HG02763 (cell line): ENCODE results near the gene PRRG1.
"Not testable (repeated sequence)": the region's sequence is repeated elsewhere in the genome, so short reads cannot be mapped to it uniquely, and the experiment has no call there.

Experiments
- ATAC-seq: cut with Tn5 transposase; IDR thresholded peaks from one replicate; pipeline ENCODE4 v1.9.1; 2021; ENCODE audit warnings: mild to moderate bottlenecking, moderate library complexity; ENCODE audit not compliant: unreplicated experiment

PRRG1 gene

DNA sequence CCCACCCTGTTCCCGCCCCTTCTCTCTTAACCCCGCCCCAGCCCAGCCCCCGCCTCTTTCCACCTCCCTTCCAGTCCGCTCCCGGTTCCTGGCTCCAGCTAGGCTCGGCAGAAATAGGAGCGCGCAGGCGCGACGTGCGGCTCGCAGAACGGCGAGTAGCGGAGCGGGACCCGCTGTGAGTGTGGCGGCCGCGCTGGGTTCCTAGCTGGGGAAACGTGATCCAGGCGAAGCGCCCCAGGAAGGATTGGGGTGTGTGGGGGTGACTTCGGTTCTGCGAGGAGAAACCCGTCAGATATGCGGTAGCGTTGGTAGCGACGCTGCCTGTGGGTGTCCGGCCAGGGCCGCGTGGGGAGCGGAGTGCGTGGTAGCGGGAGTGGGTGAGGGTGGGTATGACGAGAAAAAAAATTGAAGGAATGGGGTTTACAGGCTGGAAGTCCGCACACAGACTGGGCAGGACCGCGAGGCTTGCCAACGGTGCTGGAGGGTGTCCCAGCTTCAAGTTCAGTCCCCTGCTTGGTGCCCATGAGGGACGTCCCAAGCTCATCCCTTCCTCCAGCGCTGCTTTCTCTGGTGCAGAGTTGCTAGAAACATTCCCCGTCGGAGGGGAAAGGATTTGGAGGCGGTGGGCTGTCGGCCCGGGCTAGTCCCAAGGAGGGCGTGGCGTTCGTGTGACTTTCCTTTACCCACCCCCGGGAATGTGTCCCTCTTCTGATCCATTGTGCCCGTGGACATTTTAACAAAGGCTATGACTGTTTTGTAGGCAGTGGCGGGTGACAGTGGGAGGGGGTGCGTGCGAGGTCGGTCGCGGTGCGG, at the start of gene PRRG1:
Gene PRRG1, plus strand, starts transcription at position 144 of the 813 bp plus-strand sequence. CDS start 56,886 bp downstream, outside the sequence.
- no peak for ATAC-seq

DNA sequence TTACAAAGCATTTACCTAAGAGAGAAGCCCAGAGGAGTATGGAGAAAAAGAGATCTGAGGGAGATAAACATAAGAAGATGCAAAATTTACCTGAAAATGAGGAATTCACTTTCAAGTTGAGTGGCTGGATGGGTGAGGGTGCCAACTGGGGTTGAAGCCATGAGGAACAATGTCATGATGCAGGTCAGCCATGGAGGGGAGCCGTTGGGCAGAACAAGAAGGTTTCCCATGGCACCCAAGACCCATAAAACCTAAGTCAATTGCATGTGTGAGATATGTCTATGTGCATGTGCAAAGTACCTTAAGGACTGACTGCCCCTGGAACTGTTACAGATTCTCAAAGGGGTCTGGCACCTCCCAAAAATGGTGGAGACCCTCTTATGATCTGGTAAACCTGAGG, 46.6 kb upstream of the PRRG1 start:
- ATAC-seq = no peak

DNA sequence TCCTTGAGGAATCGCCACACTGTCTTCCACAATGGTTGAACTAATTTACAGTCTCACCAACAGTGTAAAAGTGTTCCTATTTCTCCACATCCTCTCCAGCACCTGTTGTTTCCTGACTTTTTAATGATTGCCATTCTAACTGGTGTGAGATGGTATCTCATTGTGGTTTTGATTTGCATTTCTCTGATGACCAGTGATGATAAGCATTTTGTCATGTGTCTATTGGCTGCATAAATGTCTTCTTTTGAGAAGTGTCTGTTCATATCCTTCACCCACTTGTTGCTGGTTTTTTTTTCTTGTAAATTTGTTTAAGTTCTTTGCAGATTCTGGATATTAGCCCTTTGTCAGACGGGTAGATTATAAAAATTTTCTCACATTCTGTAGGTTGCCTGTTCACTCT, 43.9 kb upstream of the PRRG1 start:
- ATAC-seq = not testable (repeated sequence)

DNA sequence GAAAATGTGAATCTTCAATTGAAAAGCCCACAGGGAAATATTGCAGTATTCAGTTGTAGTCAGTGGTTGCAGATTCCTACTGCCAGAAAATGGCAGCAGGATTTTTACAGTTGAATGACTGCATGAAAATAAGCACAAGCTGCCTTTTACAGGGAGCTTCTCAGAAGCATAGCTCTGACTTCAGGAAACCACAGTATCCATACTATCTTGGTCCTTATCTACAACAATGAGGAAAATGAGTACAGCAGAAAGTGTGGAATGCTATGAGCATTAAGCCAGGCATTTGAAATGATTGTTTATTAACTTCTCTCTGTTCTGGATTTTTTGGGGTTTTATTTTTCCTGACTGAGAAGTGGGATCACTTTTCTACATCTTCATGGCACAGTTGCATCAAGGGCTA, 34.6 kb upstream of the PRRG1 start:
- ATAC-seq = no peak

DNA sequence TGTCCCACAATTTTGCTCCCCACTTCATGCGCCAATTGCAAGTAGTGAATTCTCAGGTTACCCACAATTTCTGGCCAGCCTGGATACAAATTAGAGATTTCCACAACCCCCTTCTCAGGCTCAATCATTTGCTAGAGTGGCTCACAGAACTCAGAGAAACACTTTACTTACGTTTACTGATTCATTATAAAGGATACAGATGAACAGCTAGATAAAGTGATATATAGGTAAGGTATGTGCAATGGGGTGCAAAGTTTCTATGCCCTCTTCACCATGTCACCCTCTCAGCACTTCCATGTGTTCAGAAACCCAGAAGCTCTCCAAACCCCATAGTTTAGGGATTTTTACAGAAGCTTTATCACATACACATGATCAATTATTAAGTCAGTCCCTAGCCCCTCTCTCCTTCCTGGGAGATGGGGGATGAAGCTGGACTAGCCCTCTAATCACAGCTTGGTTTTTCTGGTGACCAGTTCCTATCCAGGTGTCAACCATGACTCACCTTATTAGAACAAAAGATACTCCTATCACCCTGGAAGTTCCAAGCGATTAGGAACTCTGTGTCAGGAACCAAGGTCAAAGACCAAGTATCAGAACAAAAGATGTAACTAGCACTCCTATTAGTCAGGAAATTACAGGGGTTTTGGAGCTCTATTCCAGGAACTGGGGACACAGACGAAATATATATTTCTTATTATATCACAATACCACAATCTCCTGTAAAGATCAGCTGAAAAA, 33.5 kb upstream of the PRRG1 start:
- ATAC-seq = no peak

DNA sequence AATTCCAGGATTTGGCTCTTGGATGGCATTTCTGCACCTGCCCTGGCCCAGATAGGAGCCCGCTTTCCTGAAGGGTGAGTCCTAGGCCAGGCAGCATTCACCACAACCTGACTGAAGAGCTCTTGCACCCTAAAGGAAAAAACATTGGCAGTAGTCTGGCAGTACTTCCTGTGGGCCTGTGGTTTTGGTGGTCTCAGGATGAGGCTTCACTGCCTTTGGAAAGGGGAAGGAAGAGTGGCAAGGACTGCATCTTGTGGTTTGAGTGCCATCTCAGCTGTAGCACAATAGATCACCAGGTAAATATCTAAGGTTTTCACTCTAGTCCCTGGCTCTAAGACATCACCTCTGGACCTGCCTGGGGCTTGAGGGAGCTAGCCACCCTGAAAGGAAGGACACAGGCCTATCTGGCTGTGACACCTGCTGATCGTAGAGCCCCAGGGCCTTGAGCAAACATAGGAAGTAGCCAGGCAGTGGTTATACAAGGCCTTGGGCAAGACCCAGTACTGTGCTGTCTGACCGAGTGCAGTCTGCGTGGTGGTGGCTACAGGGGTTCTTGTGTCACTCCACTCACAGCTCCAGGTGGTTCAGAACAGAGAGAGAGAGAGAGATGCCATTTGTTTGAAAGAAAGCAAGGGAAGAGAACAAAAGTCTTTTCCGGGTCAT, 28.5 kb upstream of the PRRG1 start:
- no peak for ATAC-seq

DNA sequence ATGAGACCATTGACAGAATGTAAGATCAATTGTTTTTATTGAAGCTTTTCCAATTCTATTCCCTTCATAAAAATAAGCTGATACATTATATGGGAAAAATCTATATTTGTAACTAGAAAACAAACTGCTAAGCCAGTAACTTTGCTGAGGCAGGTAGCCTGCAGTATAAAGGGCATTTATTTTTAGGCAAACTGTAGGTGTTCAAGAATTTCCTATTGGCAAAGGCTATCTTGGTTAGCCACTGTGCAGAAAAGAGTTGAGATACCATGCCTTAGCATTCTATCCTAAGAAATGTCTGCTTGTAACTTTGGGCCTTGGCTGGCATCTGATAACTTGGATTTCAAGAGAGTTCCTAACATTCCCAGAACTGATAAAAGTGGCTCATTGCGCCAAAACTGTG, 18.5 kb upstream of the PRRG1 start:
- ATAC-seq = no peak

DNA sequence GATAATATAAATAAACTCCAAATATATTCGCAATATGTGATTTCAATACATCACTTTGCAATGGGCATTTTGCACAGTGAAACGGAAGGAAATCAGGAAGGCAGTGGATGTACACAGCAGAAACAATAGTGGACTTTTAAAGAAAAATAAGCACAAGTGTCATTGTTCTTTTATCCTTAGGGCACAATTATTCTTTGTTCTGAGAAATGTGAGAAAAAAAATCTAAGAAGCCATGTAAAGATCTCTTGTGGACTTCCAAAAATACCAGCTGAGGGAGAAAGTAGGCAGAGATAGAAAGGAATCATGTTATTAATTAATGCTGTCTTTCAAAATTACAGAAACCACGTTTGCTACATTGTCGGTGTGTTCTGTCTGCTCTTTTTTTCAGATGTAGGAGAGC, 17.6 kb upstream of the PRRG1 start:
- ATAC-seq = no peak

DNA sequence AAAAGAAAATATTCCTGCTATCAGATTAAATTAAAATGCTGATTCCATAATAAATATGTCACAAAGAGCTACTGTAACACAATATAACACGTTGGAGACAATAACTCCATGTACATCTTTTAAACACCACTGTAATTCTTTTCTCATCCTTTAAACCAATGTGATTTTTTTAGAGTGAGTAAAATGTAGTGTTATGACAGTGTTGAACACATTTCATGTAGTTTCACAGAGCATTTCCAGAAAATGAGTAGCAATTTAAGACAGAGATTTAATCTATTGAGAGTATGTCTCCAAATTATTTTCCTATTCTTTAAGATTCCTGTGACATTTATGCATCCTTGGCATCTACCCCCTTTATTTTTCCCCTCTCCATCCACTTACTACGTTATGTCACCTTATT, 17.1 kb upstream of the PRRG1 start:
- no peak for ATAC-seq

DNA sequence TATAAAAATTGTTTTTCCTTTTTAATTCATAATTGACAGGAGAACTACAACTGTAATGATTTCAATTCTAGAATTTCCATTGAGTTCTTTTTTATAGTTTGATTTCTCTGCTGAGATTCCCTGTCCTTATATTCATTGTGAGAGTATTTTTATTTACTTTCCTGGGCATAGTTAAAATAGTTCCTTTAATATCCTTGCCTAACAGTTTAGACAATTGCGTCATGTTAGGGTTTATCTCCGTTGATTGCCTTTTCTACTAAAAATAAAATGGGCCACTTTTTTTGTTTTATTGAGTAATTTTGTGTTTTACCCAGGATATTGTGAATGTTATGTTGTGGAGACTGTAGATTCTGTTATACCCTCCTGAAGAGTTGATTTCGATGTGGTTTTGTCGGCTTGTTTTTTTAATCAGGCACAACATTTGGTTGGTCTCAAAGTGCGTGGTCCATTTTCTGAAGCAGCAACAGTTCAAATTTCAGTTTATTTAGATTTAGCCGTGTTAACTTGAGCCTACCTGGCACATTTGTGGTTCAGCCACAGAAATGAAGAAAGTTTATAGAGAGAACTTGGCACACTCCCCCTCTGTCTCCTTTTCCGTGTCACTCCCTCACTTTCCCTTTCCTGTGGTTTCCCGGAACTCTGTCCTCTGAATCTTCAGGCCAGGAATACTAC, 16.0 kb upstream of the PRRG1 start:
- no peak for ATAC-seq

DNA sequence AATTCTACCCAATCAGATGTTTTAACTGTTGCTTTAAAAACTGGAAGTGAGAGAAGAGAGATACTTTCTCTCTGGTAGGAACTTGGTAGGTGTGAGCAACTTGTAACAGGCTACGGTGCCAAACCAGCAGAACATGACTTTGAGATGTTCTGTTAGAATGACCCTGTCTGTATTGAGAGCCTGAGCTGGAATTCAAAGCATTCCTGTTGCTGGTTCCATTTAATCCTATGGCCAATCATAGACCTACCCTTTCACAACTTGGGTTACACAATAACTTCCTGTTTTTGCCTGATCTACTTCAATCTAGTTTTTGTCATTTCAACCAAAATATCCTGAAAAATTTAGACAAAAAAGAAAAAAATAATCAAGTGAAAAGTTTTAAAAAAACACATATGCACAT, 1.7 kb upstream of the PRRG1 start:
- ATAC-seq = no peak

DNA sequence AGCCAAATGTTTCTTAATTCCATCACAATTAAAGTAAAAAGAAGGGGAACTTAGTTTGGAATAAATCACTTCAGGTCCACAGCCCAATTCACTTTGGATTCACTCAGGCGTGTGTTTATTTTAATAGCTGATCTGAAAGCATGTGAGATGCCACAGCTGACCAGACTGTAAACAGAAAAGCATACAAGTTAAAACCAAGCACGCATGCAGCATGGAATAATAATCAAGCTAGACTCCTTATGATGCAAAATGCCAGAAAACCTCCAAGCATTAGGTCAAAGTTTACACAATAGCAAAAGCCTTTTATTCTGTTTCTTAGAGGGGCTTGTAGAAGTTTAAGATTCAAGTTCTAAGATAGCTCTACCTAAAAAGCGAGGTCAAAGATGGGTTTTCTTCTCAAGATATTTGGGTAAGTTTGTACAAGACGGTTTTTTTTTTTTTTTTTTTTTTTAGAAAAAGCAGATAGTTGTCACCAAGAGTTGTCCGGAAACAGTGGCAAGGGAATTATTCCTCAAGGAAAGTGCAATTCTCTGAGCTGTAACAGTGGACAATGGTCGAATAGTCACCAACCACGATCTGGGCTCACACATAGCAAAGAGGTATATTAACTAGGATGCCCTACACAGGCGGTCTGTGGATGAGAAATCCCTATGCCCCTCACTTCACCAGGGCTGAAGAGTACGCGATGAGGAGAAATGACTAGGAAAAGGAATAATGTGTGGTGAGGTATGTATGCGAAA, 763 bp upstream of the PRRG1 start:
- ATAC-seq = no peak

DNA sequence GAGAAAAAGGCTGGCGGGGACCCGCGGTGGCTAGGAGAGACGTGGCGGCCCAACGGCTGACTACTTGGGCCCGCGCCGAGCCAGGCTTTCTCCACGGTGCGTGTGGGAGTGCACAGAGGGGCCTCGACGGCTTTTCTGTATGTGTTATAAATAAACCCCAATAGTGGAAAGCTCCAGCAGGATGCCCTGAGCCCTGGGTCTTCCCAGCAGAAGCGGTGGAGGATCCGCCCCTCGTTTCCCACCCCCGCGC, 268 bp upstream of the PRRG1 start:
- ATAC-seq = no peak

DNA sequence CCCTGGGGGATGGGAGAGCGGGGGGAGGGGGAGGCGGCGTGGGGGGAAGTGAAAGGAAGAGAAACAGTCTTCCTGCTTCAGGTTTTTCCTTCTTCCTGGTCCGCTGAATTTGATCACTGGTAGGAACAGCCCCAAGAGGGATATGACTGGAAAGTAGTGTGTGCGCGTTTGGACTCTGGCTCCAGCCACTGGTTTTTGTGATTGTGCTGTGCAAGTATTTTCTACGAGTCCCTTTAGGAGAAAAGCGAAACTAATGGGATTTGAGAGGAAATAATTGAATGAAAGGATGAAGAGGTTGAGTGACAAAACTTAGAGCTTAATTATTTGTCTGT, 836 bp downstream of the PRRG1 start:
- no peak for ATAC-seq

DNA sequence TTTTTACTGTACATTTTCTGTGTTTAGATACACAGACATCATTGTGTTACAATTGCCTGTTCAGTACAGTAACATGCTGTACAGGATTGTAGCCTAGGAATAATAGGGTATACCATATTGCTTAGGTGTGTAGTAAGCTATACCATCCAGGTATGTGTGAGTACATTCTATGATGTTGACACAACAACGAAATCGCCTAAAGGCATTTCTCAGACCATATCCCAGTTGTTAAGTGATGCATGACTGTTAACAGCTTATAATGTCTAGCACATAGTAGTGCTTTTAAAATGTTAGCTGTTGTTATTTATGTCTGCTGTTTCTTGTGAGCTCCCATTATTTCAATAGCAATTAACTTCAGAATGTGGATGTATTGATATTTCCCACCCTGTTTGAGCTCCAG, 4.5 kb downstream of the PRRG1 start:
- ATAC-seq = no peak

DNA sequence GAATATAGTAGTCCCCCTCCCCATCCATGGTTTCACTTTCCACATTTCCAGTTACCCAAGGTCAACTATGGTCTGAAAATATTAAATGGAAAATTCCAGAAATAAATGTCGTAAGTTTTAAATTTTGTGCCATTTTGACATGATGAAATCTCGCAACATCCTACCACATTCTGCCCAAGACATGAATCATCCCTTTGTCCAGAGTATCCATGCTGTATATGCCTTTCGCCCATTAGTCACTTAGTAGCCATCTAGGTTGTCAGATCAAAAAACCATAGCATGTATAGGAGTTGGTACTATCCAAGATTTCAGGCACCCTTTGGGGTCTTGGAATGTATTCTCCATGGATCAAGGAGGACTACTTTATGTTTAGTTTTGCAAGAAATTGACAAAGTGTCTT, 8.3 kb downstream of the PRRG1 start:
- ATAC-seq = no peak

DNA sequence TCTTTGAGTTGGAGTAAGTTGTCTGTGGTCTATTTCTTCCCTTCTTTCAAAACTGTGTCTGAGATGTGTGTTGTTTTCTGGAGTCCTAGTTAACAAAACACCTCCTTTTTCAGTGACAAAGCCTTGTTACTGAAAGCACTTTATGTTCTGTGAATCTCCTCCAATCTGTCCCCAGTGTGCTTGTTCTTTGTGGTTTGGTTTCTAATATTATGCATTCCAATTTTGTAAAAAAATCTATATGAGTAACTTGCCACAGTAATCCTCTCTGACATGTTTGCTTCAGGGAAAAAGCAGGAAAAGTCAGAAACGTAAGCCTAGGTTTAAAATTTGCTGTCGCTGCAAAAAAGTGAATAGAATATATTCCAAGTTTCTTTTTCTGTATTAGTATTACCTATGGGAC, 12.4 kb downstream of the PRRG1 start:
- ATAC-seq = no peak

DNA sequence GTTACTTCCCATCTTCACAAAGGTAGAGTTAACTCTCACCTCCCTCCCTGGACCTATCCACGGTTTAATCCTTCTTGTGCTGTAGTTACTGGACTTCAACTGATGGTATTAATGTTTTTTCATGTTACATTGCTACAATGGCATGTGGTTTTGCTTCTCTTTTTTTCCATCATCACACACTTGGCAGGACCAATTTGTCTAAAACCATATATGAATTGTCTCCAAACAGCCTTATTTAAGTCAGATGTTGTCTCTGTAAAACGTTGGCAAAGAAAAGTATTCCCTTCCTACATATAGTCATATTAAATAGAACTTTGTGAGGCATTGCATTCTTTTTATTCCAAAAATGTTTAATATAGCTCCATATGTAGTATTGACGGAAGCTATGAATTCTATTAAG, 15.5 kb downstream of the PRRG1 start:
- ATAC-seq = no peak

DNA sequence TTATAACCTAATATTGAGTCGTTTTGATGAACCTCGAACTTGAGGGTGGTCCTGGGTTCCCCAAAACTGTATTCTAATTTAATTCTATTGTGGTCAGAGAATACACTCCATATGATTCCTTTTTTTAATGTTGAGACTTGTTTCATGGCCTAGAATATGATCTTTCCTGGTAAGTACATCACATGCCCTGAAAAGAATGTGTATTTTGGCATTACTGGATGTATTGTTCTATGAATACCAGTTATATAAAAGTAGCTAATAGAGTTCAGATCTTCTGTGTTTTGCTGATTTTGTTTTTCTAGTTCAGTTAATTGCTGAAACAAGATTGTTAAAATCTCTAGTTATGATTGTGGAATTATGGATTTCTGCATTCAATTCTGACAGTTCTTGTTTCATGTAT, 18.8 kb downstream of the PRRG1 start:
- ATAC-seq = no peak

DNA sequence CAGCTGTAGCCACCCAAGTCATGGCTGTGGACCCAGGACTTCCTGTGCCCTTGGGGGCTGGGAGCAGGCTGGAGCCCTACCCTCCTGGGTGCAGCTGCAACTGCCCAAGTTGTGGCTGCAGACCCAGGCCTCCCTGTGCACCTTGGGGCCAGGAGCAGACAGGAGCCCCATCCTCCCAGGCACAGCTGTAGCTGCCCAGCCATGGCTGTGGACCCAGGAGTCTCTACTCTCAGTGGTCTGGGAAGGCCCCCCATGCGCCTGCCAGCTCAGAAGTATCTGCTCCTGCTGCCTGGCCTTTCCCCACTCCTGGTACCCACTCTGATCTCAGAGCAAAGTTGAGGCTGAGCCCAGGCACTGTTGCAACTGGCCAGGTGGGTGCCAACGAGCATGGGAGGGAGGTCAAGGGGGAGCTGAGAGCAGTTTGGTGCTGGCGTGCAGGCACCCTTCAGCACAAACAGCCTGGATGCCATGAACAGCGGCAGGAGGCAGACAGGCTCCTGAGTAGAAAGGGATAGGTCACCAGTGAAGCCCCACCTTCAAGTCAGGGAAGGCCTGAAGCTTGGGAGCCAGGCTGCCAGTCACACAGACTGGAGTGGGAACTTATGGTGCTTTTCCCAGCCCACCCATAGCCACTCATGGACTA, 21.5 kb downstream of the PRRG1 start:
- ATAC-seq = no peak

DNA sequence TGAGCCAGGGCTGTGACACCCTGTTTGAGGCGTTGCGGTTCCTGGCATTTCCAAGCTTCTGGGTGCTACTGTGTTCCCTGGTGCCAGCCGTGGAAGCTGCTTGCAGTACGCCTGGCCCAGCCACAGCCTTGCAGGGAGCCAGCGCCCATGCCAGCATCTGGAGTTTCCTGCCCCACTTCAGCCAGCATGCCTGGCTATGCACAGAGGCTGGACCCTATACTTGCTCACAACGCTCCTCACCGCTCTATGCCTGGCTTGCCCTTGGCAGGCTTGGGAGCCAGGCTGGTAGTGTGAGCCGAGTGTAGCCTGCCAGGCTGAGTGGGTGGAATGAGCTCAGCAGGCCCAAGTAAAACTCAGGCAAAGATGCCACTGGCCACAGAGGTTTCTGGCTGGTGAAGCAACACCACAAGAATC, 22.4 kb downstream of the PRRG1 start:
- no peak for ATAC-seq
